ENCODE measurements around the gene ZW10.
"Not testable (repeated sequence)": the region's sequence is repeated elsewhere in the genome, so short reads cannot be mapped to it uniquely, and the experiment has no call there.

ZW10 gene

DNA sequence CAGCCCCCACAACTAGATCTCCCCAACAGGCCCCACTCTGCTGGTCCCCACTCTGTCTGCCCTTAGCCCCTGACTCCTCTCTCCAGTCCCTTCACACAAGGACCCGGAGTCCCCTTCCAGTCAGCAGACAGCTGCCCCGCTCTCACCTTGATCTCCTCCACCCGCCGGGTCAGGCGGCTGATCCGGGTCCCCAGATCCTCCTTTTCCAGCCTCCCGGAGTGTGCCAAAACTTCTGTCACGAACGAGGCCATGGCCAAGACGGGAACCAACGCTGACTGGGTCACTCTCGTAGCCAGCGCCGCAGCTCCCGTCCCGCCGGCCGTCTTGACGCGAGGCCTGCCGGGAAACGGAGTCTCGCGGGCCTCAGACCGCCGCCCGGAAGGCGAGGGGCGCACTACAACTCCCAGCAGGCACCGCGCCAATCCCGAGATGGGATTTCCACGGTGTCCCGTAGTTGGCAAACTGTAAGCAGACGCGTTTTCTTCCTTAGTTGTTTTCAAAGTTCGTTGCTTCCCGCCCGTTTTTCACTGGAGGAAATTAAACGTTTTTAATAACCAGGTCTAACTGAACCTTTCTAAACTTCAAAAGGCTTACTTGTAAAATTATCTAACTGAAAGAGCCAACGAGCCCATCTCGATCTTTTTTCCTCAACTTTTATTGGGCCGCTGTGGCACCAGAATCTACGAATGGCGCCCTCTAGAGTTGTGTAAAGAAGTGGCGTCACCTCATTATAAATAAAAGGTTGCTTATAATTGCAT, at the start of gene ZW10:
TSS of gene ZW10 (minus strand) at position 277 of the 758 bp plus-strand sequence. CDS start at position 251, 26 bp downstream.
- peak; percentile 82 to 86 for DNase-seq (ENCODE audit: extremely low read depth in 1 of 2, low read depth in 1 of 2)

- DNase-seq (ENCODE audit: extremely low read depth in 1 of 2, low read depth in 1 of 2), result no peak
These were observed 44.9 kb upstream of the ZW10 start for GRCh38 chr11:113818426-113818825.

DNA sequence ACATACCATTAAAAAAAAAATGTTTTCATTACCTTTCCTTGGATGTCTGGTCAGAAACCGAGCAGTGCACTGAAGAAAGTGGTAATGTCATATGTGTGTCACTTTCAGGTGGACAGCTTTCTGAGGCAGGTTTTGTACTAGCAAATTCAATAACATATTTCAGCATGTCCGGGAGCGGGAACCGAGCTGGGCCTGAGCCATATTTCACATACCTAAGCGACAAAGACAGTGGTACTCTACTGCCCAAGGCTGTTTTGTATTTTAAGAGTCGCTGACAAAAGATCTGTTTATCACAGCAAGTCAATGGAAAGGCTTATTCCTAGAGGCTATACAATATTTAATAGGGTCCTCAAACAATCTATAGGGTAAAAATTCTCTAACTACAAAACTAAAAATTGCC, 44.1 kb upstream of the ZW10 start:
- DNase-seq (ENCODE audit: extremely low read depth in 1 of 2, low read depth in 1 of 2), result no peak

DNA sequence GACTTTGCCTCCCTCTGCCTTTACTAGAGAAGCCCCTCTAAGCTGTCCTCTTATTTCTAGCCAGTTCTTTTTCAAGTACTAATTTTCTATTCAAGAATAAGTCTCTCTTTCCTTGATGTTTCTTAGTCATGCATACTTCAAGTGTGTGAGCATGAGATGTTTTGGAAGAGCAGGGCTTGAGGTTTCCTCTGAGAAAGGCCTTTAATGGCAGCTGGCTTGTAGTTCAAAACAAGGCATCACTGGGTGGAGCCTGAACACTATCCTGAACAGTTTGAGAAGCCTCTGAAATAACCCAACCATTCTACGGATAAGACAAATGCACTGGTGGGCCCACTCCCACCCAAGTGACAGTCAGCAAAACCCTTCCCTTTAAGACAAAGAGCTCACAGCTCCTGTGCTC, 43.7 kb upstream of the ZW10 start:
- DNase-seq (ENCODE audit: extremely low read depth in 1 of 2, low read depth in 1 of 2), result no peak

GRCh38 chr11:113814181-113814580, 40.7 kb upstream of the ZW10 start:
- DNase-seq (ENCODE audit: extremely low read depth in 1 of 2, low read depth in 1 of 2), result no peak

DNA sequence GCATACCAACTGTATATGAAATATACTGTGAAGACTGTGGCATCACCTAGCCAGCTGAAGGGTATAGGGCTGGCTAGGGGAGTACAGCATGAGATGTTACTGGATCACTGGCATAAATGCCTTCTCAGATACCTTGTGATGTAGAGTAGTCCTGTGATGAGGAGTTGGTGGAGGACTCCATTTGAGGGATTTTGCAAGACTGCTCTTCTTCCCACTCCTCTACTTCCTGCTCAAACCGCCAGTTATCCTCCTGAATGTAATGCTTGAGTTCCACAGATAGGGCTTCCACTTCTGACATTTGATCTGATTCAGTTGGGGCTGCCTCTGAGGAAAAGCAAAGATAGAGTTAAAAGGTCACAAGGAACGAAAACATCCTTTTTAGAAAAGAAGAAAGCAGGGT, 35.4 kb upstream of the ZW10 start:
- DNase-seq (ENCODE audit: extremely low read depth in 1 of 2, low read depth in 1 of 2), result no peak

DNA sequence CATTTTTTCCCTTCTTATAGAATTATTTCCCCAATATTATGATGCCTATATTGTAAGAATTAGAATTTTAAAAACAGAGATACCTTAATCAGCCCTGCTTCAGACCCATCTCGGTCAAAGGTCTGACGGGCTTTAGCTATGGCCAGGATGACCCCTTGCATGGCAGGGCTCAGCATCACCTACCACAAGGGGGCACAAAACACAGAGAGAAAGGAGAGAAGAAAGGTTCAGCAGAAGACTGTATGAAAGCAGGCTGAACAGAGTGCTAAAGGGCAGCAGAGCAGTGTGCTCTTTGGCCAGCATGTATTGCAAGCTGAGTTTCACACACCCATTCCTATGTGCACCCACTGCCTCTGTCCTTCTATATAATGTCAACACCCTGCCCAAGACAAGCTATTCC, 32.9 kb upstream of the ZW10 start:
- no peak for DNase-seq (ENCODE audit: extremely low read depth in 1 of 2, low read depth in 1 of 2)

- no peak for DNase-seq (ENCODE audit: extremely low read depth in 1 of 2, low read depth in 1 of 2)
These were observed 32.1 kb upstream of the ZW10 start for GRCh38 chr11:113805640-113806039.

GRCh38 chr11:113802621-113803020, 29.1 kb upstream of the ZW10 start:
- DNase-seq (ENCODE audit: extremely low read depth in 1 of 2, low read depth in 1 of 2), result no peak

DNA sequence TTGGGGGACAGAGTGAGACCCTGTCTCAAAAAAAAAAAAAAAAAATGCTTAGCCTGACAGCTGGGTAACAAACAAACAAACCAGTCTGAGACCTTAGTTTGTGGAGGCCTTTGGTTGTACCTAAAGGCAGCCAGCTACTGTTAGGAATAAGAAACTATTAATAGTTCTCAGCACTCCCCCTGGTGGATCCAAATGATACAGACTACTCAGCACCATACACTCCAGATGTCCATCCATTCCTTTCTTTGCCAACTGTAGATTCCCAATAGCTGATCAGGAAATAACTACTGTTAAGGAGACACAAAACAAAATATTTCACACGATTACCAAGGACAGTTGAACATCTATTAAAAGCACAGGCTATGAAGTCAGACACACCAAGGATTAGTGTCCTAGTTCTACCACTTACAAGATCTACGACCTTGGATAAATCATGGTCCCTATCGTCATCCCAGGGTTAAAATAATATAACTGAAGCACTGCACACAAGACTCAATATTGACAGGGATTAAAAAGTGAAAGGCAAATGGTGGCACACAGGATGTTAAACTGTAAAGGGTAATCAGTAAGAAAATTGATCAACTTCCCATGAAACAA, 23.3 kb upstream of the ZW10 start:
- DNase-seq (ENCODE audit: extremely low read depth in 1 of 2, low read depth in 1 of 2), result no peak

DNA sequence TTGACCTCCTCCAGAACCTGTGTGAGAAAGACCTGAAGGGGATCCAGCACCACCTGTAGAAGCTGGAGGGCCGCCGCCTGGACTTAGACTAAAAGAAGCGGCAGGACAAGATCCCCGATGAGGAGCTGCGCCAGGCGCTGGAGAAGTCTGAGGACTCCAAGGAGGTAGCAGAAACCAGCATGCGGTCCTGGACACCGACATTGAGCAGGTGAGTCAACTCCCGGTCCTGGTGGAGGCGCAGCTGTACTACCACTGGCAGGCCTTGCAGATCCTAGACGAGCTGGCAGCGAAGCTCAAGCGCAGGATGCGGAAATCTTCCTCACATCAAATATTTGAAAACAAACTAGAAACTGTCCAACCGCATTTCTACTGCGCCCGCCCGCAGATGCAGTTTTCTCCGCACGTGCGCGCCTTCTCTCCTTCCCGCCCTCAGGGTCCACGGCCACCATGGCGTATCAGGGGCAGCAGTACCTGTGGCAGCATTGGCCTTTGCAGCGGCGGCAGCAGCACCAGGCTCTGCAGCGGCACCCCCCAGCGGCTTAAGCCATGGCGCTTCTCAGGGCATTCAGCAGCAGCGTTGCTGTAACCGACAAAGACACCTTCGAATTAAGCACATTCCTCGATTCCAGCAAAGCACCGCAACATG, 16.3 kb upstream of the ZW10 start:
- DNase-seq (ENCODE audit: extremely low read depth in 1 of 2, low read depth in 1 of 2), result no peak

DNA sequence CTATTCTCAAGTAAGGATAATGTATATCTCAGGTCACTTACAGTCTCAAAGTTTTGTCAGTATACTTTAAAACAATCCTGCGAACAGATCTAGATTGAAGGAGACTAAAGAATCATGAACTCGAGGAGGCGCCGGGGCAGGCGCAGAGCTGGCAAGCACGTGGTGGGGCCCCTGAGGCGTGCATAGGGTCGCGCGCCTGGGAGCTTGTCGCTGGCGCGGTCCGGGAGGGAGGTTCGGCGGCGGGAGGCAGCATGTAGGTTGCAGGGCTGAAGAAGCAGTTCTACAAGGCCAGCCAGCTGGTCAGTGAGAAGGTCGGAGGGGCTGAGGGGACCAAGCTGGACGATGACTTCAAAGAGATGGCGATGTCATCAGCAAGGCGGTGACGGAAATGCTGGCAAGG, 15.5 kb upstream of the ZW10 start:
- DNase-seq (ENCODE audit: extremely low read depth in 1 of 2, low read depth in 1 of 2), result not testable (repeated sequence)

GRCh38 chr11:113782134-113782533, 8.6 kb upstream of the ZW10 start:
- DNase-seq (ENCODE audit: extremely low read depth in 1 of 2, low read depth in 1 of 2), result no peak

DNA sequence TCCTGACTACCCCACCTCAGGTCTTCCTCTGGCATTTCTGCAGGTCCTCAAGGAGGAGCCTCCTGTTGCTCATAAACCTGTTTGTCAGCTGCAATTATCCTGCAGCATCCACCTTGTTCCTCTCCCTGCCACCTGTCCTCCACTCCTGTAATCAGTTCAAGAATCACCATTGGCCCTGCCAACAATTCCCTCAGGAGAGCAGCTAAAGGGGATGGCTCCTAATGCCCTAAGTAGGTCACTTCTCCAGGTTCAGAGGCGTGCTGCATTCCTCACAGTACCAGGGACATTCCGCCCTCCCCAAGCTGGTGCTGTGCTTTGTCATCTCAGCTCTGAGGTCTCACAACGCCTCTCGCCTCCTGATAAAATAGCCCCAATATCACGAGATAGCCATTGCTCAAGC, 8.2 kb upstream of the ZW10 start:
- no peak for DNase-seq (ENCODE audit: extremely low read depth in 1 of 2, low read depth in 1 of 2)

- no peak for DNase-seq (ENCODE audit: extremely low read depth in 1 of 2, low read depth in 1 of 2)
These were observed 6.0 kb upstream of the ZW10 start, which contains the start of gene CLDN25 for GRCh38 chr11:113779496-113779895. TSS of gene CLDN25 (plus strand) at chr11:113779796. CDS start at chr11:113779796, 0 bp downstream.

DNA sequence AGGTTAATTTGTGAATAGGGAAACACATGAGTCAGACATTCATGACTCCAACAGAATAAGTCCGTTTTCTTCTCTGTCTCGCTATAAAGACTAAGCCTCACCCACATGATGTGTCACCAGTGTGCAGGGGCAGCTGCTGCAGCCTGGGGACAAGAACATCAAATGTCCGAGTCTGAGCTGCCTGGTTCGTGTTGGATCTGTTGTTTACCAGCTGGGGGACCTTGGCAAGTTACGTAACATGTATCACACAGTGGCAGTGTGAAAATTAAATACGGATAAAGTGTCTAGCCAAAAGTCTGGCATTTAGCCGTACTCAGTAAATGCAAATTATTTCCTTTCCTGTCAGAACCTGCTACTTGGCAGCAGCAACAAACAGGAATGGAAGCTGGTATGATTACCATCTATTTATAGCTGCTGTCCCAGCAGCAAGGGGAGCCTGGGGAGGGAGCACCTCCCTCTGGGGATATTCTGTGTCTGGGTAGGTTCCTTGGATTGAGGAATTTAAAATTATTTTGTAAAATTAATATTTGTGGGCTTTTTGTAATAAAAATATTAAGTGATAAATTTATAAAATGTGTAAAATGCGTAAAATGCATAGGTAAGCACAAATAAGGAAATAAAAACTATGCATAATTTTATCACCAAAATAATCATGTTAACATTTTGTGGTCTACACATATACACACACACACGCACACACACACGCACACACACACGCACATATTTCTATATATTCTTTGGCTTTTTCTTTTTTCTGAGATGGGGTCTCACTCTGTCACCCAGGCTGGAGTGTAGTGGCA, 4.8 kb upstream of the ZW10 start:
- no peak for DNase-seq (ENCODE audit: extremely low read depth in 1 of 2, low read depth in 1 of 2)

- no peak for DNase-seq (ENCODE audit: extremely low read depth in 1 of 2, low read depth in 1 of 2)
These were observed 647 bp upstream of the ZW10 start for GRCh38 chr11:113774174-113774503.

GRCh38 chr11:113773092-113773415, 438 bp downstream of the ZW10 start:
- DNase-seq (ENCODE audit: extremely low read depth in 1 of 2, low read depth in 1 of 2), result no peak

DNA sequence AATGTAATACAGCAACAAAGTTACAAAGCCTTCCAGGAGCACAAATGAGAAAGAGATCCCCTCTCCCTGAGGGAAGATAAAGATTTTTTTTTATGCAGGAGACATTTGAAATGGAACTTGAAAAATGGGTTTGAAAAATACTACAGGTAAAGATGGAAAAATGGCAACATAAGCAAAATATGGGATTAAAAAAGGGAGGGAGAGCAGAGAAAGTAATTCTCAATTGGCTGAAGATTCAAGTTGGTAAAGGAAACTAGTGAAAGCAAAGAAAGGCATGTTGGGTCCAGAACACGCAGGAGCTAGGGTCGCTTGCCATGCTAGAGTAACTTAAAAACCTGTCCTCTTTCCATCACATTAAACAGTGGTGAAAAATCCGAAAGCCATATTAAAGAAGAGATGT, 1.5 kb downstream of the ZW10 start:
- DNase-seq (ENCODE audit: extremely low read depth in 1 of 2, low read depth in 1 of 2), result no peak

DNA sequence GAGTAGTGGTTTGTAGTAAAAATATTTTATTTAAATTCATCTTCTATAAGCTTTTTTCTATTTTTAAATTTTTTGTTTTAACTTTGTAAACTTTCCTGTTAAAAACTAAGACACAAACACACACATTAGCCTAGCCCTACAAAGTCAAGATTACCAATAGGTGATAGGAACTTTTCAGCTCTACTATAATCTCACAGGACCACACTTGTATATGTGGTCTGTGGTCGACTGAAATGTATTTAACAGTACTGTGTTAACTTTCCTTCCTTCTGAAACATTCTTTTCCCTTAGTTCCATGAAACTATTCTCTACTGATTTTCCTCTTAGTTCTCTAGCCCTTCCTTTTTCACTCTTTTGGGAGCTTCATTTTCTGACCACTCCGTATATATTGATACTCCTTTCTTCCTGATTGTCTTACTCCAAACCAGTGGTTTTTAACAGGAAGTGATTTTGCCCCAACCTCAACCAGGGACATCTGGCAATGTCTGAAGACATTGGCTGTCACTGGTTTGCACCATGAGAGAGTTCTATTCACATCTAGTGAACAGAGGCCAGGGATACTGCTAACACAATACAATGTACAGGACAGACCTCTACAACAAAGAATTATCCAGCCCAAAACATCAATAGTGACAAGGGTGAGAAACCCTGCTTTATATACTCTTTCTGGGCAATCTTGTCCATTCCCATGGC, 8.8 kb downstream of the ZW10 start:
- DNase-seq (ENCODE audit: extremely low read depth in 1 of 2, low read depth in 1 of 2), result no peak

- DNase-seq (ENCODE audit: extremely low read depth in 1 of 2, low read depth in 1 of 2), result not testable (repeated sequence)
These were observed 10.5 kb downstream of the ZW10 start for GRCh38 chr11:113763040-113763439.

Data from stimulated activated CD8-positive, alpha-beta memory T cell treated with anti-CD3 and anti-CD28 coated beads, Interleukin-7, amount 100 ng/mL, for 48 hours (primary cell).